Activated CD8-positive, alpha-beta T cell treated with anti-CD3 and anti-CD28 coated beads for 36 hours (primary cell): ENCODE data around the gene ZAR1. TPM values are rescaled to one million over a fixed set of nuclear protein-coding genes. Genes with fewer than 3 reads are reported as not detected.
"Not testable (repeated sequence)": the region's sequence is repeated elsewhere in the genome, so short reads cannot be mapped to it uniquely, and the experiment has no call there.

Experiments used
- ATAC-seq: fragments of 200-7000 bp; cut with Tn5 transposase; one replicate; pipeline ENCODE4 v1.10.0; 2021; ENCODE audit warnings: mild to moderate bottlenecking, moderate library complexity
- CTCF ChIA-PET: fragments of 350-600 bp; sonication (Branson Sonifier 250); formaldehyde crosslinking; loops from one replicate; lab custom pipeline; 2021; ENCODE audit warnings: antibody characterized with exemption; lab: Charles Lee
- POLR2A ChIA-PET: fragments of 350-600 bp; sonication (Branson Sonifier 250); formaldehyde crosslinking; loops from one replicate; lab custom pipeline; 2021; ENCODE audit warnings: antibody characterized with exemption; lab: Charles Lee
- DNase-seq: peaks from one replicate; pipeline ENCODE4 v3.0.0-alpha.2; 2020
- H3K27ac Mint-ChIP-seq: one replicate; pipeline ENCODE4 v1.8.0; 2021; ENCODE audit warnings: mild to moderate bottlenecking, mixed read lengths
- H3K27me3 Mint-ChIP-seq: one replicate; pipeline ENCODE4 v1.8.0; 2021; ENCODE audit warnings: mixed read lengths
- H3K36me3 Mint-ChIP-seq: one replicate; pipeline ENCODE4 v1.8.0; 2021; ENCODE audit warnings: low read depth, mixed read lengths
- H3K4me1 Mint-ChIP-seq: one replicate; pipeline ENCODE4 v1.8.0; 2021; ENCODE audit warnings: low read depth, mixed read lengths
- H3K4me3 Mint-ChIP-seq: one replicate; pipeline ENCODE4 v1.8.0; 2021; ENCODE audit warnings: mild to moderate bottlenecking, moderate library complexity, mixed read lengths
- H3K9me3 Mint-ChIP-seq: one replicate; pipeline ENCODE4 v1.8.0; 2021; ENCODE audit warnings: mixed read lengths
- CTCF ChIP-seq: fragments of 200-600 bp; IDR thresholded peaks from one replicate; pipeline ENCODE4 v1.8.0; 2022; ENCODE audit warnings: antibody characterized with exemption, mild to moderate bottlenecking
- intact Hi-C: fragments of 100-400 bp; cut with micrococcal nuclease; formaldehyde crosslinking; loops from one replicate; pipeline ENCODE4 v1.10.0; 2022
- total RNA-seq, 2 experiments: library from RNA; stranded (reverse); gene quantifications; one replicate each; pipeline ENCODE4 v1.2.3, GENCODE V29; 2021

The ZAR1 gene
- not detected for total RNA-seq

- Mint-ChIP-seq H3K27me3 (peaks cover 48% of the 10 kb centered on the region), H3K4me1 (no peaks in the 10 kb centered on the region), H3K36me3 (no peaks in the 10 kb centered on the region), H3K27ac (no peak within 1 kb of the TSS), H3K4me3 (peak within 1 kb of the TSS; percentile 46), H3K9me3 (no peaks in the 10 kb centered on the region)
- POLR2A ChIA-PET: no interaction called here
- TF ChIP-seq CTCF: no peak
- peak; percentile 43 for ATAC-seq
- CTCF ChIA-PET: no interaction called here
- no peak for DNase-seq
- intact Hi-C loops: no loop called here
These were observed at the start of gene ZAR1 for GRCh38 chr4:48490012-48490679. TSS of gene ZAR1 (plus strand) at chr4:48490252. CDS start at chr4:48490292, 40 bp downstream.

- intact Hi-C loops, ATAC-seq, H3K36me3 Mint-ChIP-seq, POLR2A ChIA-PET, DNase-seq, H3K27ac Mint-ChIP-seq, H3K4me1 Mint-ChIP-seq, H3K4me3 Mint-ChIP-seq, H3K9me3 Mint-ChIP-seq, H3K27me3 Mint-ChIP-seq, CTCF ChIA-PET: not testable (repeated sequence)
These were observed 49.1 kb upstream of the ZAR1 start for GRCh38 chr4:48440914-48441313.

GRCh38 chr4:48445704-48446103 is 44.3 kb upstream of the ZAR1 start:
- Mint-ChIP-seq H3K4me1 (peaks cover 2% of the 10 kb centered on the region), H3K36me3 (no peaks in the 10 kb centered on the region), H3K9me3 (no peaks in the 10 kb centered on the region), H3K27me3 (peaks cover 1% of the 10 kb centered on the region), H3K27ac (no peak overlapping the region), H3K4me3 (no peak overlapping the region)
- ATAC-seq: no peak
- no peak for DNase-seq
- TF ChIP-seq CTCF: peak; percentile 74
- CTCF ChIA-PET: interaction anchor here (0.8 to 1.9 kb wide), 13 partner anchors 9 to 318 kb away, joined by 3 to 6 read pairs (median 4); no protein-coding TSS in a partner anchor
- intact Hi-C loops: no loop called here
- POLR2A ChIA-PET: no interaction called here

DNA sequence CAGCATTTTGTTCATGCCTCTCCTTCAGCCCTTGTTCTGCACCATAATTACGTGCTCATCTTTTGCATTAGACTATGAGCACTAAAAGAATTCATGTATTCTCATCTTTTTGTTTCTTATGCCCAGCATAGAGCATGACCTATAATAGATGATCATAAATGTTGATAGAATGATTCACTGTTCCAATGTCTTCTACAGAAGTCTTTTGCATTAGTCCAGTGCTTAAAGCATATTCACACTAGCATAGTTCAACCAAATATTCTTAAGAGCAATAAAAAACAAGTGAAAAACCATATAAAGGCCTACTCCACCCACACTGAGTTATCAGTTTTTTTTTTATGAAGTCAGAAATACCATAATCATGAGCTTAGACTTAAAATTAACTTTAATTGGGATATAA is 43.4 kb upstream of the ZAR1 start:
- H3K27me3 Mint-ChIP-seq: peaks cover 1% of the 10 kb centered on the region
- H3K9me3 Mint-ChIP-seq: no peaks in the 10 kb centered on the region
- no peak for TF ChIP-seq CTCF
- H3K4me1 Mint-ChIP-seq: no peaks in the 10 kb centered on the region
- ChIA-PET CTCF (interaction anchor here (0.7 to 1.9 kb wide), 11 partner anchors 10 to 133 kb away, joined by 3 to 4 read pairs (median 3); no protein-coding TSS in a partner anchor), POLR2A (no interaction called here)
- DNase-seq (no peak), ATAC-seq (no peak)
- intact Hi-C loops: no loop called here
- H3K27ac Mint-ChIP-seq: no peak overlapping the region
- no peak overlapping the region for H3K4me3 Mint-ChIP-seq
- H3K36me3 Mint-ChIP-seq: no peaks in the 10 kb centered on the region

GRCh38 chr4:48449151-48449550 is 40.9 kb upstream of the ZAR1 start:
- no peak for ATAC-seq
- intact Hi-C loops: no loop called here
- H3K36me3 Mint-ChIP-seq: no peaks in the 10 kb centered on the region

More at GRCh38 chr4:48449151-48449550, 40.9 kb upstream of the ZAR1 start:
- H3K27ac Mint-ChIP-seq: no peak overlapping the region
- no peak for TF ChIP-seq CTCF
- H3K4me1 Mint-ChIP-seq: no peaks in the 10 kb centered on the region
- ChIA-PET CTCF (no interaction called here), POLR2A (no interaction called here)
- no peaks in the 10 kb centered on the region for H3K9me3 Mint-ChIP-seq
- H3K27me3 Mint-ChIP-seq: peaks cover 4% of the 10 kb centered on the region
- DNase-seq: no peak
- no peak overlapping the region for H3K4me3 Mint-ChIP-seq
